OCI-LY7 (cell line): ENCODE results near the gene GAB3. TPM values are rescaled to one million over a fixed set of nuclear protein-coding genes. Genes with fewer than 3 reads are reported as not detected.
A peak's percentile ranks its signal among the peaks of the same experiment; 100 is the strongest.

Source experiments
- BruUV-seq: library from RNA; stranded (reverse); fragments of 400-500 nt; replicated peaks from 2 replicates; lab custom pipeline; 2021; lab: Mats Ljungman, UMichigan
- CTCF ChIA-PET: fragments of 300-600 bp; sonication (Branson Sonifier 250); formaldehyde crosslinking; loops from one replicate; lab custom pipeline; 2022; ENCODE audit warnings: antibody characterized with exemption; ENCODE audit not compliant: unreplicated experiment; lab: Charles Lee
- POLR2A ChIA-PET: fragments of 300-600 bp; sonication (Branson Sonifier 250); formaldehyde crosslinking; loops from one replicate; lab custom pipeline; 2022; ENCODE audit warnings: antibody characterized with exemption; lab: Charles Lee
- DNase-seq: peaks from one replicate; pipeline ENCODE4 v3.0.0-alpha.2; 2015; ENCODE audit warnings: low spot score
- H2AFZ ChIP-seq: fragments of 200-600 bp; sonication (generic), shearing (Covaris generic); 2 replicates; pipeline ENCODE4 v1.6.1; 2014; ENCODE audit warnings: mild to moderate bottlenecking, antibody characterized with exemption, low read length, moderate library complexity
- H3K27ac ChIP-seq: fragments of 200-600 bp; sonication (generic); 2 replicates; pipeline ENCODE4 v1.5.1; 2014; ENCODE audit warnings: mixed run types, low read depth, mild to moderate bottlenecking, moderate library complexity, low read length, inconsistent platforms; ENCODE audit not compliant: poor library complexity, severe bottlenecking
- H3K36me3 ChIP-seq: fragments of 200-600 bp; sonication (generic); 2 replicates; pipeline ENCODE4 v1.6.1; 2014; ENCODE audit warnings: mild to moderate bottlenecking, antibody characterized with exemption, low read length, moderate library complexity, mixed read lengths; ENCODE audit not compliant: insufficient read depth
- H3K4me1 ChIP-seq: fragments of 200-600 bp; sonication (generic); 2 replicates; pipeline ENCODE4 v1.5.1; 2014; ENCODE audit warnings: mild to moderate bottlenecking, low read length; ENCODE audit not compliant: insufficient read depth, poor library complexity, severe bottlenecking
- H3K4me2 ChIP-seq: fragments of 200-600 bp; sonication (generic); 2 replicates; pipeline ENCODE4 v1.6.1; 2014; ENCODE audit warnings: mild to moderate bottlenecking, low read length
- H3K4me3 ChIP-seq: fragments of 200-600 bp; sonication (generic); 2 replicates; pipeline ENCODE4 v1.5.1; 2014; ENCODE audit warnings: mild to moderate bottlenecking, low read depth, low read length; ENCODE audit not compliant: poor library complexity, severe bottlenecking
- H3K79me2 ChIP-seq: fragments of 200-600 bp; sonication (generic); 2 replicates; pipeline ENCODE4 v1.6.1; 2016; ENCODE audit warnings: low read depth, mild to moderate bottlenecking, low read length, moderate library complexity, mixed read lengths; ENCODE audit not compliant: insufficient read depth
- H3K9me2 ChIP-seq: fragments of 200-600 bp; sonication (generic); 2 replicates; pipeline ENCODE4 v1.6.1; 2016; ENCODE audit warnings: mild to moderate bottlenecking, low read length, mixed read lengths; ENCODE audit not compliant: insufficient read depth
- H3K9me3 ChIP-seq: fragments of 200-600 bp; sonication (generic); 2 replicates; pipeline ENCODE4 v1.6.1; 2014; ENCODE audit warnings: mild to moderate bottlenecking, mixed run types, low read length, mixed read lengths
- H4K20me1 ChIP-seq: fragments of 200-600 bp; sonication (generic); 2 replicates; pipeline ENCODE4 v1.6.1; 2014; ENCODE audit warnings: mild to moderate bottlenecking, antibody characterized with exemption, low read length, moderate library complexity, mixed read lengths; ENCODE audit not compliant: insufficient read depth
- EZH2phosphoT487 ChIP-seq: fragments of 200-600 bp; sonication (generic); IDR thresholded peaks from 2 replicates; pipeline ENCODE4 v1.6.1; 2018; ENCODE audit warnings: low read depth, borderline replicate concordance, mild to moderate bottlenecking, mixed run types, antibody characterized with exemption, low read length, moderate library complexity, mixed read lengths
- intact Hi-C: fragments of 100-400 bp; cut with micrococcal nuclease; formaldehyde crosslinking; loops from one replicate; pipeline ENCODE4 v1.10.0; 2022; ENCODE audit not compliant: unreplicated experiment
- total RNA-seq, 2 experiments: library from RNA; depleted of rRNA in 1 of 2; stranded (reverse); fragments of >200 nt in 1 of 2; shearing (Covaris generic) in 1 of 2; gene quantifications; 2 replicates each; pipeline ENCODE4 v1.2.3, GENCODE V29; 2014 to 2022
- TF ChIP-seq, protein P1 (sequence below): fragments of 200-600 bp; sonication (generic); conservative IDR thresholded peaks from 2 replicates; pipeline ENCODE4 v1.5.1; 2014; ENCODE audit warnings: mild to moderate bottlenecking, antibody characterized with exemption, low read length, moderate library complexity, mixed read lengths

Gene GAB3
- total RNA-seq, 2 experiments from 2014 or later: 0.09 to 0.38 TPM

DNA sequence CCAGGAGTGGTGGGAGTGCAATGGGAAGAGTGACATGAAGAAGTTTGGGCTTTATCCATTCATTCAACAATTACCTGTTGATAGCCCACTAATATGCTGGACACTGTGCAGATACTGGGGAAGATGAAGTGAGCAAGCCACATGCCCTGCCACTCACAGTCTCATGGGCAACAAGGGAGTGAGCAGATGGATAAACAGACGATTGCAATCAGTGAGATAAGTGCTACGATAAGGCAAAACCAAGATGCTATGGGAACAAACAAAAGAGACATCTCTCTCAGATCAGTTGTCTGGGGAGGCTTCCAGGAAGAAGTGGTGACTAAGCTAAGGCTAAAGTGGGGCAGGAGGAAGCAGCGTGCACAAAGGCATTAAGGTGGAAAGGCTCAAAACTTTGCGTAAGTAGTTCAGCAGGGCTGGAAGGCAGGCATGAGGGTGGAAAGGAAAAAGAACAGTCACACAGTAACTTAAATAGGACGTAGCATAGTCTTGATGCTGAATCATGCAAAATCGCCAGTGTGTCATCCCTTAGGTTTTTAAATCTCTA lies 31.7 kb downstream of the GAB3 start:
- TF ChIP-seq, protein P1, sequence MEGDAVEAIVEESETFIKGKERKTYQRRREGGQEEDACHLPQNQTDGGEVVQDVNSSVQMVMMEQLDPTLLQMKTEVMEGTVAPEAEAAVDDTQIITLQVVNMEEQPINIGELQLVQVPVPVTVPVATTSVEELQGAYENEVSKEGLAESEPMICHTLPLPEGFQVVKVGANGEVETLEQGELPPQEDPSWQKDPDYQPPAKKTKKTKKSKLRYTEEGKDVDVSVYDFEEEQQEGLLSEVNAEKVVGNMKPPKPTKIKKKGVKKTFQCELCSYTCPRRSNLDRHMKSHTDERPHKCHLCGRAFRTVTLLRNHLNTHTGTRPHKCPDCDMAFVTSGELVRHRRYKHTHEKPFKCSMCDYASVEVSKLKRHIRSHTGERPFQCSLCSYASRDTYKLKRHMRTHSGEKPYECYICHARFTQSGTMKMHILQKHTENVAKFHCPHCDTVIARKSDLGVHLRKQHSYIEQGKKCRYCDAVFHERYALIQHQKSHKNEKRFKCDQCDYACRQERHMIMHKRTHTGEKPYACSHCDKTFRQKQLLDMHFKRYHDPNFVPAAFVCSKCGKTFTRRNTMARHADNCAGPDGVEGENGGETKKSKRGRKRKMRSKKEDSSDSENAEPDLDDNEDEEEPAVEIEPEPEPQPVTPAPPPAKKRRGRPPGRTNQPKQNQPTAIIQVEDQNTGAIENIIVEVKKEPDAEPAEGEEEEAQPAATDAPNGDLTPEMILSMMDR: no peak
- TF ChIP-seq EZH2phosphoT487: no peak
- Histone ChIP-seq H3K36me3 (no peaks in the 10 kb centered on the region), H3K4me2 (peak overlapping the region; percentile 35), H3K4me3 (no peak overlapping the region), H3K9me3 (no peaks in the 10 kb centered on the region), H2AFZ (no peak overlapping the region; the same call in 1 of the 2 replicates), H4K20me1 (no peaks in the 10 kb centered on the region), H3K79me2 (no peaks in the 10 kb centered on the region), H3K27ac (no peak overlapping the region), H3K4me1 (peaks cover 21% of the 10 kb centered on the region), H3K9me2 (no peaks in the 10 kb centered on the region)
- intact Hi-C loops: no loop called here
- POLR2A ChIA-PET: no interaction called here
- BruUV-seq: no TSS peak
- CTCF ChIA-PET: no interaction called here
- no peak for DNase-seq

DNA sequence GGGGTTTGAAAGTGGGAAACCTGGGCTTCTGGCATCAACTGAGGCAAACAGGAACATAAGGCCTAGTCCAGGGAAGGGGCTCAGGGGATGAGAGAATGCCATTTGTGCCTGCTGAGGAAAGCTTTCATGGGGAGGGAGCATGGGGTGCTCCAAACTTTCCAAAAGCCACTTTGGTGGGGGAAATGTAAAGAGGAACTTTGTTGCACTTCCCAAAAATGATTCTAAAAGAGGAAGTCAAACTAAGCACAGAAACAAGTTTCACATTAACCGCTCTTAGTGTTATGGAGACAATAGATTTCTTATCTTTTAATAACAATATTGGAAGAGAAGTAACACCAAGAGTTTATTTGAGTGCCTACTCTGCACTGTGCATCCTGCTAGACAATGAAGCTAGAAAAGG lies 32.3 kb downstream of the GAB3 start:
- Histone ChIP-seq H4K20me1 (no peaks in the 10 kb centered on the region), H3K27ac (no peak overlapping the region), H3K4me2 (peak overlapping the region; percentile 35), H3K79me2 (no peaks in the 10 kb centered on the region), H3K4me1 (peaks cover 21% of the 10 kb centered on the region), H3K36me3 (no peaks in the 10 kb centered on the region), H3K9me3 (no peaks in the 10 kb centered on the region), H3K9me2 (no peaks in the 10 kb centered on the region), H2AFZ (peak overlapping the region; percentile 73; the same call in 1 of the 2 replicates), H3K4me3 (no peak overlapping the region)
- ChIA-PET CTCF (no interaction called here), POLR2A (no interaction called here)
- DNase-seq: peak; percentile 9
- intact Hi-C loops: no loop called here
- no TSS peak for BruUV-seq
- TF ChIP-seq EZH2phosphoT487: no peak
- TF ChIP-seq, protein P1: no peak

DNA sequence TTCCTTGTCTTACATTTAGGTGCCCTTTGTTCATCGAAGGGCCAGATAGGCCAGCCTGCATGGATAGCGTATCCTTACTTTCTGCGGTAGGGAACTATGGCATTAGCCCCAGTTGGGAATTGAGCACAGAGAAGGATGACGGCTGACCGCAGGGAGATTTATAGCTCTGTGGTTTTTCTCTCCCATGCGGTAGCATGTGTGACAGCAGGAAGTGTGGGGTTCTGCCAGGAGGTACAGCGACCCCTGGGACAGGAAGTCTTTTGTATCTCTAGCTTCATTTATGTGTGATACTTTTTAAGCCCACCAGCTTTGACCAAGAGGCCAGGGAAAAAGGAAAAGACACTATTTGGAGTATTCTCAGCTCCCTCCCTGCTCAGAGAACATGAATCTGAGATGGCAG lies 33.1 kb downstream of the GAB3 start:
- Histone ChIP-seq H3K4me3 (no peak overlapping the region), H3K4me1 (peaks cover 21% of the 10 kb centered on the region), H3K9me3 (no peaks in the 10 kb centered on the region), H3K27ac (no peak overlapping the region), H3K9me2 (no peaks in the 10 kb centered on the region), H2AFZ (peak overlapping the region; percentile 73), H3K79me2 (no peaks in the 10 kb centered on the region), H3K36me3 (no peaks in the 10 kb centered on the region), H3K4me2 (peak overlapping the region; percentile 35), H4K20me1 (no peaks in the 10 kb centered on the region)
- ChIA-PET CTCF (interaction anchor here (0.8 kb wide), 1 partner anchor 12 kb away, joined by 3 read pairs; no protein-coding TSS in a partner anchor), POLR2A (no interaction called here)
- peak; percentile 52 for DNase-seq
- no TSS peak for BruUV-seq
- intact Hi-C loops: no loop called here
- no peak for TF ChIP-seq EZH2phosphoT487
- TF ChIP-seq, protein P1: peak; percentile 44
